GM18873 (cell line): Measurements from ENCODE around the gene ARHGEF17.

Experiments
- ATAC-seq: cut with Tn5 transposase; IDR thresholded peaks from one replicate; pipeline ENCODE4 v1.9.1; 2021; ENCODE audit warnings: mild to moderate bottlenecking, moderate library complexity, moderate number of reproducible peaks; ENCODE audit not compliant: unreplicated experiment, low FRiP score

ARHGEF17 gene

DNA sequence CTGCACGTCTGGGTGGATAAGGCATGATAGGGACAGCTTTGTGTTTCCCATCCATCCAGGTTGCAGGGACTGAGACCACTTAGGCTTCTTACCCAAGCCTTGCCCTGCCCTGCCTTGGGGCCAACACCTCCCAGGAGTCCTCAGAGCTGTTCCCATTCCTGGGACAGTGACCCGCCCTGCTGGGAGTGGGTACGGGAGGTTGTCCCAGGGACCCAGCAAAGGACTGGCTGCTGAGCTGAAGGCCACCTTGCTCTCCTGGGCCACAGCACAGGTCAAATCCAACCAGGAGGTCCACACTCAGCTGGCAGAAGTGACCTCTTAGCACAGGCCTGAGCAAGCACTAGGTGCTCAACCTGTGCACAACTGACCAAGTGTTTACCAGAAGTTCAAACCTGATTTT lies 16.9 kb upstream of the ARHGEF17 start:
- no peak for ATAC-seq

DNA sequence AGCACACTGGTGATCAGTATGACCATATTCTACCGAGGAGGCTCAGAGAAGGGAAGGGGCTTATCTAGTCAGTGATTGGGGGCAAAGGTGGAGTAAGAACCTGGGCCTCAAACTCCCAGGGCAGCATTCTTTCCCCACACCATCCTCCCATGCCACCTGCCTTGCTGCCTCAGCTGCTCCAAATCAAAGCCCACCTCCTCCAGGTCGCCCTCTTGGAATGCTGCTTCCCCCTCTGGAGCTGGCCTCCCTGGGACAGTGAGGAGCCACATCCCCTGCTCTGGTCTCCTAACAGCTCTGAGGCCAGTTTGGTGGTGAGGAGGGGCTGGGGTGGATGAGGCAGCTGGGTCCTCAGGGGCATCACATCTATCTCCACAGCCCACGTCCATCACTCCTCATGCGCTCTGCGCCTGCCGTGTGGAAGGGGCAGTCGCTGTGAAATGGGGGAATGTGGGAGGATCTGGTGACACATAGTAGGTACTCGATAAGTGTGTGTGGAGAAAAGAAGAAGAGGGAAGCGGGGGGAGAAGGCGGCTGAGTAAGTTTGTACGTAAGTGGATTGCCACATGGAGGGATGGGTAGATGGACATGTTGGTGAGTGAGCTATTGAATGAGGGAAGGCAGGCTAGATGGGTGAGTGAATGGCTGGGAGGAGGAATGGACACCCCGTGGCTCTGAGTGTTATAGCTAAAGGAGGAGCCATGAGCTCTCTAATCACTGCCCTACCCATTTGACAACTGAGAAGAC lies 16.1 kb upstream of the ARHGEF17 start:
- no peak for ATAC-seq

DNA sequence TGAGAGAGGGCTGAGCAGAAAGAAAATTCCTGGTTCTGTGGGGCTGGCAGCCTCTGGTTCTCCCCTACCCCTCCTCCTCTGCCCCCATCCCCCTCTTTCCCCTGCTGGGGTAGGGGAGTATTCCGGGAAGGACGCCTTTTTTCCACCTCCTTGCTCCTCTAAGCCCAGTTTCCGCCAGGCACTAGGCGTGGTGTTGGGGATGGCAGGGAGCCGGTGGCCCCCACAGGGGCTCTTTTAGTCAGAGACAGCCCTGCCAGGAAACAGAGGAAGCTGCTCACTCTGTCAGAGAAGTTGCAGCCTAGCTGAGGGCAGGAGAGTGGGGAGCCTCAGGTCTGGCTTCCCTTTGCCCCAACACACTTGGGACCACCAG lies 15.6 kb upstream of the ARHGEF17 start:
- ATAC-seq: no peak

- ATAC-seq: no peak
These were observed 14.6 kb upstream of the ARHGEF17 start for GRCh38 chr11:73293356-73293936.

- ATAC-seq: no peak
These were observed 13.5 kb upstream of the ARHGEF17 start for GRCh38 chr11:73294604-73295003.

DNA sequence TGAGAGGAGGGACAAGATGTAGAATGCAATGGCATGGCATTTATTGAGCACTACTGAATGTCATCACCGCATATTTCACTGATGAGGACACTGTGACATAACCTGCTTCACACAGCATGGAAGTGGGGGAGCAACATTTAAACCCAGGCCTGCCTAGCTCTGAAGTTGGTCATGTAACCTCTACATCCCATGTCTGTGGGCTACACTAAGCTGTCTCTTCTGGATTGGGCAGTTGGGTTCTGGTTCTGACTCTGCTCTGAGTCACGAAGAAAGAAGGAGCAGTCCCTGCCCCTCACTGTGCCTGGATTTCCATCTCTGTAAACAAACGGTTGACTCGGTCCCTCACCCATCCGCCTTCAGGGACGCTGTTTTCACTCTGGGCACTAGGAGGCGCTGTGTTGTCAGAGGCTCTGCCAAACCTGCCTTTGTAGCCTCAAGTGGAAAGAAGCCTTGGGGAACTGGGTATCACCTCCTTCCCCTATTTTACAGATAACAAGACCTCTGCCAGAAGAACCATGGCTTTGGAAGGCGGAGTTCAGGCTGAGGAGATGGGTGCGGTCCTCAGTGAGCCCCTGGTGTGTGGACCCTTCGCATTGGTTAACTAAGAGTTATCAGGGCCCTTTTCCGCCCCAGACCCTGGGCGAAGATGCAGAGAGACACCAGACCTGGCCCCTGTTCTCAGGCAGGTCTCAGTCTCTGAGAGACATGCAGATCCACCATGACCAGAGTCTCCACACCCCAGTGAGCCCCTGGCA lies 12.7 kb upstream of the ARHGEF17 start:
- no peak for ATAC-seq

DNA sequence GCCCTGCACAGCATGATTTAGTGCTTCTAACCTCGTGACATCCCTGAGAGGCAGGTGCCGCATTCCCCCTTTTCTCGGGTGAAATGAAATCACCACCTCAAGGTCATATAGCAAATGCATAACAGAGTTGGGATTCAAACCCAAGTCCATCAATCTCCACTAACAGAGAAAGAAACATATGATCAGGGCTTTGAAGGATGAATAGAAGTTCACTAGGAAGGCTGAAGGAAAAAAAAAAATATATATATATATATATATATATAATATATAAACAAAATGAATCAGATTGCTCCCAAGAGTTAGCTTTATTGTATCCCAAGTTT lies 12.1 kb upstream of the ARHGEF17 start:
- no peak for ATAC-seq

DNA sequence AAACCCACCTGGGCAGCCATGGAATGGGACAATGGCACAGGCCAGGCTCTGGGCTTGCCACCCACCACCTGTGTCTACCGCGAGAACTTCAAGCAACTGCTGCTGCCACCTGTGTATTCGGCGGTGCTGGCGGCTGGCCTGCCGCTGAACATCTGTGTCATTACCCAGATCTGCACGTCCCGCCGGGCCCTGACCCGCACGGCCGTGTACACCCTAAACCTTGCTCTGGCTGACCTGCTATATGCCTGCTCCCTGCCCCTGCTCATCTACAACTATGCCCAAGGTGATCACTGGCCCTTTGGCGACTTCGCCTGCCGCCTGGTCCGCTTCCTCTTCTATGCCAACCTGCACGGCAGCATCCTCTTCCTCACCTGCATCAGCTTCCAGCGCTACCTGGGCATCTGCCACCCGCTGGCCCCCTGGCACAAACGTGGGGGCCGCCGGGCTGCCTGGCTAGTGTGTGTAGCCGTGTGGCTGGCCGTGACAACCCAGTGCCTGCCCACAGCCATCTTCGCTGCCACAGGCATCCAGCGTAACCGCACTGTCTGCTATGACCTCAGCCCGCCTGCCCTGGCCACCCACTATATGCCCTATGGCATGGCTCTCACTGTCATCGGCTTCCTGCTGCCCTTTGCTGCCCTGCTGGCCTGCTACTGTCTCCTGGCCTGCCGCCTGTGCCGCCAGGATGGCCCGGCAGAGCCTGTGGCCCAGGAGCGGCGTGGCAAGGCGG lies 11.4 kb upstream of the ARHGEF17 start:
- no peak for ATAC-seq

DNA sequence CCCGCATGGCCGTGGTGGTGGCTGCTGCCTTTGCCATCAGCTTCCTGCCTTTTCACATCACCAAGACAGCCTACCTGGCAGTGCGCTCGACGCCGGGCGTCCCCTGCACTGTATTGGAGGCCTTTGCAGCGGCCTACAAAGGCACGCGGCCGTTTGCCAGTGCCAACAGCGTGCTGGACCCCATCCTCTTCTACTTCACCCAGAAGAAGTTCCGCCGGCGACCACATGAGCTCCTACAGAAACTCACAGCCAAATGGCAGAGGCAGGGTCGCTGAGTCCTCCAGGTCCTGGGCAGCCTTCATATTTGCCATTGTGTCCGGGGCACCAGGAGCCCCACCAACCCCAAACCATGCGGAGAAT lies 10.9 kb upstream of the ARHGEF17 start:
- no peak for ATAC-seq

- no peak for ATAC-seq
These were observed 10.4 kb upstream of the ARHGEF17 start for GRCh38 chr11:73297702-73298101.

DNA sequence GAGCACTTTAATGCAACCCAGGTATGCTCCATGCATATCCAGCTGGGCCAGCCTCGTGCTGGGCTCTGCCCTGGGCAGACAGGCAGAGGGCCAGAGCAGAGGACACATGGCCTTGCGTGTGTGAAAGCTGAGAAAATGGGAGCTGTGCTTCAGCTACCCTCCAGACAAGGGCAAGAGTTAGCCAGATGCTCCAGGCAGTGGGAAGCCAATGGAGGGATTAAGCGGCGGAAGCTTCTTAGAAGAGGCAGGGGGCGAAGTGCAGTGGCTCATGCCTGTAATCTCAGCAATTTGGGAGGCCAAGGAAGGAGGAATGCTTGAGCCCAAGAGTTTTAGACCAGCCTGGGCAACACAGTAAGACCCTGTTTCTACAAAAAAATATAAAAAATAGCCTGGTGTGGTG lies 9.8 kb upstream of the ARHGEF17 start:
- no peak for ATAC-seq

DNA sequence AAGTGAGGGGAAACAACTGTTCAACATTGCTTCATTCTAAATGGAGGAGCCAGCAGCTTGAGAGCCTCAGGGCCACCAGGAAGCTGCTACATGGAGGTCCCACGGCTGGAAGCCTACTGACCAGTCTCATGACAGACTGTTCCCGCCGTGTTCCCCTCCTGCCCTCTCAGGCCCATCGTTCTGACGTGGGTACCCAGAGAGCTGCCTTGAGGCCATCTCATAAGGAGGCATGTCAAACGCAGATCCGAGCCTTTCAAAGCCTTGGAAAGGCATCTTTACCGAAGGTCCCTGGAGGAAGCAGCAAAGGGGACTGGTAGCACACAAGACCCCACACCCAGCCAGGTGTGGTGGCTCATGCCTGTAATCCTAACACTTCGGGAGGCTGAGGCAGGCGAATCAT lies 8.3 kb upstream of the ARHGEF17 start:
- ATAC-seq: no peak

DNA sequence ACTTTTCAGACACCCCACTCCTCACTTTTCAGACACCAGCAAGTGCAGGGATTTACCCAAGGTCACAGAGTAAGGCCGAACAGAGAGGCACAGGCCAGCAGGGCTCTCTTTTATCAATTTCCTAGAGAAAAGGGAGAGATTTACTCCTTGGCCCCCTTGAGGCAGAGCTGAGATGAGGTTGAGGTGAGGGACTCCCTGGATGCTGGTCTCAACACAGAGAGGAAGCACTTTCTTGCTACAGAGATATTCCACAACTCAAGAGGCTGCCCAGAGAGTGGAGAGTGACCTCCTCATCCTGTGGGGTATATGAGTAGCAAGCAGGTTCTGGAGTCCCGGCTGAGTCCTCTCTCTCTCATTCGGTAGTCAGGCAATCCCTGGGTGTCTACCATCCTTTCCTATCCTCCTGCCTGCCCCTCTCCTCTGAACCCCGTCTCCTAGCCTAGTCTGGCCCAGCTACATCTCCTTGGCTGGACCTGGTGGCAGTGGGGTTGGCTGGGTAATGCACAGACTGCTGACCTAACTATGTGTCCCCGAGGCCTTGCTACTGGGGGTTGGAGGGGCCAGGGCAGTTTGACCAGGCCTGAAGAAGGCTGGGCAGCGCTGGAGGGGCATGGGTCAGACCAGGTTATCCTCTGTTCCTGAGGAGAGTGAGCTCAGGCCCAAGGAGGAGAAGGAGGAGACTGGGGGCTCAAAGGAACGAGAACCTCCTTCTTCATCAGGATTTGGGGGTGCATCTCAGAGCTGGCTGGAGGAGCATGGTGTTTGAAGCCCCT lies 1.8 kb upstream of the ARHGEF17 start:
- no peak for ATAC-seq

GRCh38 chr11:73306977-73307322 lies 1.1 kb upstream of the ARHGEF17 start:
- no peak for ATAC-seq

- ATAC-seq: no peak
These were observed 613 bp upstream of the ARHGEF17 start for GRCh38 chr11:73307323-73308002.

- no peak for ATAC-seq
These were observed 1.2 kb downstream of the ARHGEF17 start for GRCh38 chr11:73308961-73309919.

- no peak for ATAC-seq
These were observed 2.0 kb downstream of the ARHGEF17 start for GRCh38 chr11:73310076-73310475.

GRCh38 chr11:73310661-73311393 lies 2.8 kb downstream of the ARHGEF17 start:
- no peak for ATAC-seq
